Nucleus accumbens (tissue), 56 donors: Measurements from ENCODE around the gene REL.
"Not testable (repeated sequence)": the region's sequence is repeated elsewhere in the genome, so short reads cannot be mapped to it uniquely, and the experiment has no call there.

Experiments used
- DNase-seq, 56 donors: peaks; one replicate each; lab custom pipeline; 2025; lab: John Stamatoyannopoulos, UW

Gene REL

GRCh38 chr2:60906395-60906794 is 25.0 kb downstream of the REL start:
- no peak for DNase-seq

GRCh38 chr2:60907329-60907728 is 26.0 kb downstream of the REL start:
- DNase-seq, result no peak

- no peak for DNase-seq
These were observed 44.8 kb downstream of the REL start for GRCh38 chr2:60925994-60926740.

- DNase-seq, result peak in 1 of 56 donors; percentile 1
These were observed 45.6 kb downstream of the REL start for GRCh38 chr2:60926741-60927552.

- not testable (repeated sequence) for DNase-seq
These were observed 50.7 kb downstream of the REL start for GRCh38 chr2:60932061-60932460.

GRCh38 chr2:60932954-60933353 is 51.6 kb downstream of the REL start:
- no peak for DNase-seq

GRCh38 chr2:60934165-60934722 is 52.9 kb downstream of the REL start:
- no peak for DNase-seq

GRCh38 chr2:60936757-60937156 is 55.4 kb downstream of the REL start:
- no peak for DNase-seq

GRCh38 chr2:60938301-60938700 is 56.9 kb downstream of the REL start:
- DNase-seq, result no peak

- no peak for DNase-seq
These were observed 58.2 kb downstream of the REL start for GRCh38 chr2:60939622-60940021.

- DNase-seq, result no peak
These were observed 64.0 kb downstream of the REL start for GRCh38 chr2:60945341-60945740.

- no peak for DNase-seq
These were observed 65.7 kb downstream of the REL start for GRCh38 chr2:60947056-60947455.

GRCh38 chr2:60948161-60948560 is 66.8 kb downstream of the REL start:
- no peak for DNase-seq

GRCh38 chr2:60948926-60949579 is 67.7 kb downstream of the REL start:
- DNase-seq, result no peak

- no peak for DNase-seq
These were observed 72.8 kb downstream of the REL start for GRCh38 chr2:60954139-60954538.

GRCh38 chr2:60957224-60957623 is 75.8 kb downstream of the REL start:
- DNase-seq, result no peak

GRCh38 chr2:60957643-60958042 is 76.3 kb downstream of the REL start:
- DNase-seq, result peak in 1 of 56 donors; percentile 15

- DNase-seq, result no peak
These were observed 77.0 kb downstream of the REL start for GRCh38 chr2:60958361-60958760.

- no peak for DNase-seq
These were observed 77.4 kb downstream of the REL start for GRCh38 chr2:60958800-60959199.

GRCh38 chr2:60959501-60959900 is 78.1 kb downstream of the REL start:
- DNase-seq, result no peak

- no peak for DNase-seq
These were observed 79.3 kb downstream of the REL start for GRCh38 chr2:60960706-60961105.
